Skeletal muscle cell (primary cell): ENCODE measurements around the gene STK39.

Source experiments
- DNase-seq: peaks from one replicate; pipeline ENCODE4 v3.0.0-alpha.2; 2010; ENCODE audit warnings: low read depth
- H3K4me3 ChIP-seq: 2 replicates; pipeline ENCODE4 v1.5.1; 2011; ENCODE audit warnings: low read depth, mild to moderate bottlenecking, control low read depth, low read length, moderate library complexity

The STK39 gene

GRCh38 chr2:168189835-168190569 lies 57.4 kb downstream of the STK39 start:
- DNase-seq = no peak

GRCh38 chr2:168188002-168188401 lies 59.4 kb downstream of the STK39 start:
- DNase-seq = no peak
- no peak overlapping the region for H3K4me3 ChIP-seq

More at GRCh38 chr2:168189835-168190569, 57.4 kb downstream of the STK39 start:
- H3K4me3 ChIP-seq = no peak overlapping the region

- DNase-seq = no peak
- H3K4me3 ChIP-seq = no peak overlapping the region
Observed at GRCh38 chr2:168186452-168186851, 60.9 kb downstream of the STK39 start.

GRCh38 chr2:168185583-168186274 lies 61.7 kb downstream of the STK39 start:
- DNase-seq = no peak
- H3K4me3 ChIP-seq = no peak overlapping the region

GRCh38 chr2:168184681-168185513 lies 62.5 kb downstream of the STK39 start:
- no peak overlapping the region for H3K4me3 ChIP-seq
- DNase-seq = no peak

- no peak overlapping the region for H3K4me3 ChIP-seq
- DNase-seq = no peak
Observed at GRCh38 chr2:168183308-168183997, 63.9 kb downstream of the STK39 start.

GRCh38 chr2:168182550-168183249 lies 64.7 kb downstream of the STK39 start:
- no peak overlapping the region for H3K4me3 ChIP-seq
- DNase-seq = no peak

GRCh38 chr2:168181825-168182224 lies 65.6 kb downstream of the STK39 start:
- no peak for DNase-seq
- H3K4me3 ChIP-seq = no peak overlapping the region

GRCh38 chr2:168180914-168181313 lies 66.5 kb downstream of the STK39 start:
- H3K4me3 ChIP-seq = no peak overlapping the region
- no peak for DNase-seq

- DNase-seq = no peak
- no peak overlapping the region for H3K4me3 ChIP-seq
Observed at GRCh38 chr2:168180483-168180882, 66.9 kb downstream of the STK39 start.

GRCh38 chr2:168179592-168179991 lies 67.8 kb downstream of the STK39 start:
- no peak for DNase-seq
- no peak overlapping the region for H3K4me3 ChIP-seq

- no peak overlapping the region for H3K4me3 ChIP-seq
- no peak for DNase-seq
Observed at GRCh38 chr2:168178520-168179324, 68.7 kb downstream of the STK39 start.

GRCh38 chr2:168176402-168176801 lies 71.0 kb downstream of the STK39 start:
- DNase-seq = no peak
- no peak overlapping the region for H3K4me3 ChIP-seq

GRCh38 chr2:168175469-168175868 lies 71.9 kb downstream of the STK39 start:
- no peak for DNase-seq
- H3K4me3 ChIP-seq = no peak overlapping the region

GRCh38 chr2:168174756-168175155 lies 72.6 kb downstream of the STK39 start:
- H3K4me3 ChIP-seq = no peak overlapping the region
- DNase-seq = no peak

- DNase-seq = no peak
- H3K4me3 ChIP-seq = no peak overlapping the region
Observed at GRCh38 chr2:168172071-168172470, 75.3 kb downstream of the STK39 start.

- H3K4me3 ChIP-seq = no peak overlapping the region
- no peak for DNase-seq
Observed at GRCh38 chr2:168171059-168171762, 76.2 kb downstream of the STK39 start.
